ENCODE data around the gene WHRN. TPM values are rescaled to one million over a fixed set of nuclear protein-coding genes. Genes with fewer than 3 reads are reported as not detected.

Gene WHRN
- polyA plus RNA-seq, 1 donor (not counting 4 experiments of a cell fraction or from before 2014, with no cell fraction given), result 1.2 TPM

DNA sequence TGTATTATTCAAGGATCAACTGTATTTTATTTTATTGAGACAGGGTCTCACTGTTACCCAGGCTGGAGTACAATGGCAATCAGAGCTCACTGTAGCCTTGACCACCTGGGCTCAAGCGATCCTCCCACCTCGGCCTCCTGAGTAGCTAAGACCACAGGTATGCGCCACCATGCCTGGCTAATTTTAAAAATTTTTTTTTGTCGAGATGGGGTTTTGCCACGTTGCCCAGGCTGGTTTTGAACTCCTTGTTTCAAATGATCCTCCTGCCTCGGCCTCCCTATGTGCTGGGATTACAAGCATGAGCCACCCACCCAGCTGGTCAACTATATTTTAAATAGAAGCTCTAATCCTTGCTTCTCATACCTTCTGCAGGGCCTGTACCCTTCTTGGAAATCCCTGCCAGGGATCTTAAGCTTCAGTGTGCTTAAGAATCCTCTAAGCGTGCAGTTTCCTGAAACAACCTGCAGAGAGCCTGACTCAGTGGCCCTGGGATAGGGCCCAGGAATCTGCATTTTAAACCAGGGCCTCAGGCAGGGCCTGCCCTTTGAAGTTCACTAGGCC lies 120.4 kb downstream of the WHRN start:
- H3K4me2 ChIP-seq (ENCODE audit: control insufficient read depth, extremely low read depth, insufficient read depth, low read depth, low read length), result peak overlapping the region; percentile 67
- H3K9me3 ChIP-seq (ENCODE audit: control insufficient read depth, low read depth, low read length), result no peaks in the 10 kb centered on the region
- H3K4me3 ChIP-seq (ENCODE audit: control insufficient read depth in 2 of 3, extremely low read depth in 1 of 3, insufficient read depth in 2 of 3, low read depth in 1 of 3, low read length in 3 of 3), result no peak overlapping the region
- peak overlapping the region; percentile 57 for H3K9ac ChIP-seq (ENCODE audit: control insufficient read depth, extremely low read depth, insufficient read depth, low read length)
- TF ChIP-seq CTCF (optimal IDR thresholded peaks at IDR 0.05 in 1 of 3, IDR thresholded peaks at IDR 0.05 in 1 of 3, conservative IDR thresholded peaks at IDR 0.05 in 1 of 3; ENCODE audit: extremely low read depth in 1 of 3, insufficient read depth in 2 of 3, low read length in 3 of 3) (no peak), EZH2 (IDR thresholded peaks at IDR 0.05; ENCODE audit: low read length) (no peak)
- FAIRE-seq, result no peak
- no peaks in the 10 kb centered on the region for H4K20me1 ChIP-seq (ENCODE audit: control insufficient read depth, extremely low read depth, insufficient read depth, low read length)
- peak overlapping the region; percentile 20 for H2AFZ ChIP-seq (ENCODE audit: control insufficient read depth, low read length)
- dilution Hi-C loops (cut with MboI; ENCODE audit: extremely low pct_ligation_motif_present, low sequenced_read_pairs), result no loop called here
- no peaks in the 10 kb centered on the region for H3K36me3 ChIP-seq (ENCODE audit: control insufficient read depth in 2 of 2, extremely low read depth in 1 of 2, insufficient read depth in 2 of 2, low read length in 2 of 2)
- H3K9me1 ChIP-seq (ENCODE audit: control insufficient read depth, extremely low read depth, insufficient read depth, low read length), result no peaks in the 10 kb centered on the region
- DNase-seq (ENCODE audit: low read depth, low spot score), result no peak
- H3K4me1 ChIP-seq (ENCODE audit: control insufficient read depth, extremely low read depth, insufficient read depth, low read length), result peaks cover 22% of the 10 kb centered on the region
- no peaks in the 10 kb centered on the region for H3K79me2 ChIP-seq (ENCODE audit: control insufficient read depth, insufficient read depth, low read length)
- H3K27me3 ChIP-seq (ENCODE audit: control insufficient read depth, extremely low read depth, insufficient read depth, low read length), result no peaks in the 10 kb centered on the region
- H3K27ac ChIP-seq (ENCODE audit: control insufficient read depth, insufficient read depth, low read length), result peak overlapping the region; percentile 82

- H3K4me3 ChIP-seq (ENCODE audit: control insufficient read depth in 2 of 3, extremely low read depth in 1 of 3, insufficient read depth in 2 of 3, low read depth in 1 of 3, low read length in 3 of 3), result no peak overlapping the region
- FAIRE-seq (no peak), DNase-seq (ENCODE audit: low read depth, low spot score) (no peak)
- no peaks in the 10 kb centered on the region for H3K79me2 ChIP-seq (ENCODE audit: control insufficient read depth, insufficient read depth, low read length)
- TF ChIP-seq EZH2 (IDR thresholded peaks at IDR 0.05; ENCODE audit: low read length) (no peak), CTCF (optimal IDR thresholded peaks at IDR 0.05 in 1 of 3, IDR thresholded peaks at IDR 0.05 in 1 of 3, conservative IDR thresholded peaks at IDR 0.05 in 1 of 3; ENCODE audit: extremely low read depth in 1 of 3, insufficient read depth in 2 of 3, low read length in 3 of 3) (no peak)
- no peaks in the 10 kb centered on the region for H3K9me1 ChIP-seq (ENCODE audit: control insufficient read depth, extremely low read depth, insufficient read depth, low read length)
- H3K4me2 ChIP-seq (ENCODE audit: control insufficient read depth, extremely low read depth, insufficient read depth, low read depth, low read length), result no peak overlapping the region
- no peaks in the 10 kb centered on the region for H4K20me1 ChIP-seq (ENCODE audit: control insufficient read depth, extremely low read depth, insufficient read depth, low read length)
- no peaks in the 10 kb centered on the region for H3K9me3 ChIP-seq (ENCODE audit: control insufficient read depth, low read depth, low read length)
- H3K9ac ChIP-seq (ENCODE audit: control insufficient read depth, extremely low read depth, insufficient read depth, low read length), result no peak overlapping the region
- H3K27ac ChIP-seq (ENCODE audit: control insufficient read depth, insufficient read depth, low read length), result peak overlapping the region; percentile 82
- peaks cover 18% of the 10 kb centered on the region for H3K4me1 ChIP-seq (ENCODE audit: control insufficient read depth, extremely low read depth, insufficient read depth, low read length)
- no peaks in the 10 kb centered on the region for H3K27me3 ChIP-seq (ENCODE audit: control insufficient read depth, extremely low read depth, insufficient read depth, low read length)
- H2AFZ ChIP-seq (ENCODE audit: control insufficient read depth, low read length), result no peak overlapping the region
- no peaks in the 10 kb centered on the region for H3K36me3 ChIP-seq (ENCODE audit: control insufficient read depth in 2 of 2, extremely low read depth in 1 of 2, insufficient read depth in 2 of 2, low read length in 2 of 2)
- dilution Hi-C loops (cut with MboI; ENCODE audit: extremely low pct_ligation_motif_present, low sequenced_read_pairs), result no loop called here
Measured at GRCh38 chr9:114384341-114384740, 120.9 kb downstream of the WHRN start.

All from keratinocyte (primary cell).